NCI-H774 (cell line): Measurements from ENCODE around the gene SHISA8.
"Not testable (repeated sequence)": the region's sequence is repeated elsewhere in the genome, so short reads cannot be mapped to it uniquely, and the experiment has no call there.

Experiments used
- DNase-seq: peaks from one replicate; lab custom pipeline; 2025; lab: John Stamatoyannopoulos, UW

SHISA8 gene

GRCh38 chr22:41915035-41915785 is at the start of gene SHISA8:
Gene SHISA8, minus strand, starts transcription at chr22:41915074. Its CDS starts 407 bp downstream, at chr22:41914667.
- peak; percentile 27 for DNase-seq

DNA sequence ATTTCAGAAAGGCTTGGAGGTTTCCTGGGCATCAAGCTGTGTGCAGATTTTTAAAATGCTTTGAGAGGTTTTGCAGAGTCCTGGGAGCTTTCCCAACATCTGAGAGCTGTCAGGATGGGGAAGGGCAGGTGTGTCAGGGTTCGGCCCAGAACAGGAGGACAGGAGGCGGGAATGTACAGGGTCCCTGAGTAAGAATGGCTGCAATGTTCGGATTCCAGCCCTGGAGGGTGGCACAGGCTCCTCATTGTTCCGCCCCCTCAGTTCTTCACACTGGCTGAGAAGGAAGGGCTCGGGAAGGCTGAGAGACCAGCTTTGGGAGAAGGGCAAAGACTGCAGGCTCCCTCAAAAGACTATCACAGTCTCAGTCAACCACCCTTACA is 49.2 kb upstream of the SHISA8 start:
- DNase-seq = no peak

GRCh38 chr22:41963453-41964111 is 48.7 kb upstream of the SHISA8 start:
- DNase-seq = no peak

DNA sequence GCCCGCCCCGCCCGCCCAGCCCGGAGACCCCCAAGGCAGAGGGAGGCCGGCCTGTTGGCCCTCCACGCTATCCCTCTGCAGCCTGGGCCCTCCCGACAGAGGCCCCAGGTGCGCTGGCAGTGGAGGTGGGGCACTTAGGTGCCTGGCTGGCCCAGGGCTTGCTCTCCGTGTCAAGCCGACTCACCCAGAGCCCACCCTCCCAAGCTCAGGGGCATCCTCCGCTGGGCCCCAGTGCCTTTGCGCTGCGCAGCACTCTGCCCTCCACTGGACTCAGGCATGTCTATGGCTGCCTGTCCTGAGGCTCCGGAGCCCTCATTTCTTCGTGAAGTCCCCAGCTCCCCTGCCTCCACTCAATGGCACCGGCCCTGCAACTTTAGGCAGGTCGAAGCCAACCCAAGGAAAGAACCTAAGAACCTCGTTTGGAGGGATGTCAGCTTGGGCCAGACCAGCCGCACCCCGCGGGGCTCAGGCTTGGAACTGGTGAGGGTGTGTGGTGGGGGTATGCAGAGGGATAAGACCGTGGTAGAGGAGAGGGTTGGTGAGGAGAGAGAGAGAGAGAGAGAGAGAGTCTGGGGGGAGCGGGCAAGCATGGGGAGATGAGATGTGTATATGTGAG is 43.2 kb upstream of the SHISA8 start:
- no peak for DNase-seq

- no peak for DNase-seq
Observed at GRCh38 chr22:41952713-41953112, 37.8 kb upstream of the SHISA8 start.

DNA sequence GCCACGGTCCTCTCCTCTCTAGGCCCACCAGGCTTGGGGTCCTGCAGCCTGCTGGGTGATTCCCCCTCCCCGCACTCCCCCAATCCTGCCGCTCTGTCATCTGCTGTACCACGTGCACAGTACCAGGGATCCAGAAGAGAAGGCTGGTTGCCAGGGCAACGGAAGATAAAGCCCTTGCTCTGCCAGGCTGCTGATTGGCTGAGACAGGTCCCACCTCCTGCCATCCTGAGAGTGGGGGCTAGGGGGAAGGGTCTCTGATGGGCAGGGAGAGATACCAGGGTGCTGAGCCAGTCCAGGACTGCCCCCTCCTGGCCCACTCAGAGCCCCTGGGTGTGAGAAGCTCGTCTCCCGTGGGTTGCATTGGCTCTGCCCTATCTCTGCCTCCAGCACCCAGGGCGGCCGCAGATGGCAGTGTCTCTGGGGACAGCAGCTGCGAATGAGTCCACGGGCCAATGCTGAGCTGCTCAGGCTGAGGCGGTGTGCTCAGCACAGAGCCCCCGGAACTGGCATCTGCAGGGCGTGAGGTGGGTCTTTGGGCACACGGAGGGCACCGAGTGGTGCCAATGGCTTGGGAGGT is 37.1 kb upstream of the SHISA8 start, which contains the start of gene SMIM45:
Gene SMIM45 (plus strand): TSS at position 253 of the 577 bp plus-strand sequence.
- DNase-seq = no peak

DNA sequence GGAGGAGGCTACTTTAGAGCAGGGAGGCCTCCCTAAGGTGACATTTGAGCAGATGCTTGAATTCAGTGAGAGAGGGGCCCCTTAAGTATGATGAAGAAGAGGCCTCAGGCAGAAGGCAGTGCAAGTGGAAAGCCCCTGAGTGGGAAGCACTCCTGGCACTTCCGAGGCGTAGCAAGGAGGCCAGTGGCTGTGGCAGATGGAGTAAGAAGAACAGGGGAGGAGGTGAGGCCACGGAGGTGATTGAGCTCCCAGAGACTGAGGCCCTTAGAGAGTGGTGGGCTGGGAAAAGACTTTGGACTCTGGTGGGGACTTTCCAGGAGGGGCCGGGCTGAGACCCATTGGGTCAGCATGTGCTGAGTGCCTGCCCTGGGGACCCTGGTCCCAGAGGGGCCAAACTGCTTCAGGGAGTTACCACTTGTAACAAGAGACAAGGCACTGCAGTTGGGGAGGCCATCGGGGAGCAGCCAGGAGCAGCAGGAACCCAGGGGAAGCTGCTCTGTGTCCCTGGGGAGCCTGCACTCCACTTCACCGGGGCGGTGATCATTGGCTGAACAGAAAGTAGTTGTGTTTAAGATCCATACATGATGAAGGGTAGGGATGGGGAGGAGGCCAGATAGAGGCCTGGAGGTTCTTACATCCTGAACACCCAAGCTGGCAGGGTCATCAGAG is 34.6 kb upstream of the SHISA8 start:
- DNase-seq = no peak

- not testable (repeated sequence) for DNase-seq
Observed at GRCh38 chr22:41948928-41949296, 34.0 kb upstream of the SHISA8 start.

GRCh38 chr22:41948142-41948541 is 33.3 kb upstream of the SHISA8 start:
- DNase-seq = no peak

DNA sequence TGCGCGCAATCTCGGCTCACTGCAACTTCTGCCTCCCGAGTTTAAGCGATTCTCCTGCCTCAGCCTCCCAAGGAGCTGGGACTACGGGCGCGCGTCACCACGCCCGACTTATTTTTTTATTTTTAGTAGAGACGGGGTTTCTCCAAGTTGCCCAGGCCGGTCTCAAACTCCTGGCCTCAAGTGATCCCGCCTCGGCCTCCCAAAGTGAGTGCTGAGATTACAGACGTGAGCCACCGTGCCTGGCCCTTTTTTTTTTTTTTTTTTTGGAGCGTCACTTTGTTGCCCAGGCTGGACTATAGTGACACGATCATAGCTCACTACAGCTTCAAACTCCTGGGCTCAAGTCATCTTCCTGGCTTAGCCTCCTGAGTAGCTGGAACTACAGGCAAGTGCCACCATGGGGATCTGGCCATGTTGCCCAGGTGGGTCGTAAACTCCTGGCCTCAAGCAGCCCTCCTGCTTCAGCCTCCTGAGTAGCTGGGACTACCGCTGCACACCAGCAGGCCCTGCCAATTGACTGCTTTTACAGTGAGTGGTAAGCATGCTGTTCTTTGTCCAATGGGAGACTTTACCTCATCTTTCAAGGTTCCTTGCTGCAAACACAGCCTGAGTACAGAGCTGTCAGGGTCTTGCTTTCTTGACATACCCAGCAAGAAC is 32.7 kb upstream of the SHISA8 start:
- no peak for DNase-seq

GRCh38 chr22:41946629-41947423 is 32.0 kb upstream of the SHISA8 start, which contains the start of gene CENPM:
Gene CENPM, minus strand, starts transcription at chr22:41947152. Its CDS starts 76 bp downstream, at chr22:41947076.
- DNase-seq = peak; percentile 84

- DNase-seq = no peak
Observed at GRCh38 chr22:41943661-41944209, 28.9 kb upstream of the SHISA8 start.

GRCh38 chr22:41940832-41941765 is 26.2 kb upstream of the SHISA8 start:
- DNase-seq = peak; percentile 23

- DNase-seq = peak; percentile 59
Observed at GRCh38 chr22:41939981-41940831, 25.3 kb upstream of the SHISA8 start.

DNA sequence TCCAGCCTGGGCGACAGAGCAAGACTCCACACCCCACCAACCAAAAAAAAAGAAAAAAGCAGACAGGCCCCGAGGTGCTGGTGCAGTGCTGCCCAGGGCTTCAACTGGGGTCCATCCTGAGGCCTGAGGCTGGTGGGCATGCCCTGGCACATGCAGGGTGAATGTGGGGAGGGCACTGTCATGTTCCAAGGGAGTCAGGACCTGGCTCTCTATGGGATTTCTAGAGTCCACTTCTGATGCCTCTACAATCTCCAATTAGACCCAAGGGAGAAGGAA is 22.0 kb upstream of the SHISA8 start:
- no peak for DNase-seq

DNA sequence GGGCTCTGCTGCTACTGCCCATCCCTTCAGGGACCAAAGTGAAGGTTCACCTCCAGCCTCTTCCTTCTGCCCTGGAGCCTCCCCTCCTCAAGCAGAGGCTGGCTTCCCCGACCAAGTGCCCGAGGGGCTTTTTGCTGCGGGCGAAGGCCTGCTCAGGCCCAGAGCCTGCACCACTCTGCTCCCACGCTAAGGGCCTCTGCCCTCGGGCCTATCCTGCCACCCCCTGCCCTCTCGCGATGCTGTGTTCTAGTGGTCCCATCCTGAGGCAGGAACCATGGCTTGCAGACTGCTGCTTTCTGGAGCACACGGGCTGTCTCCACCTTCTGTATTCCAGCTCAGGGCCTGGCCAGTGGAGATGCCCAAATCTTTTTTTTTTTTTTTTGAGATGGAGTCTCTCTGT is 20.6 kb upstream of the SHISA8 start:
- DNase-seq = no peak

DNA sequence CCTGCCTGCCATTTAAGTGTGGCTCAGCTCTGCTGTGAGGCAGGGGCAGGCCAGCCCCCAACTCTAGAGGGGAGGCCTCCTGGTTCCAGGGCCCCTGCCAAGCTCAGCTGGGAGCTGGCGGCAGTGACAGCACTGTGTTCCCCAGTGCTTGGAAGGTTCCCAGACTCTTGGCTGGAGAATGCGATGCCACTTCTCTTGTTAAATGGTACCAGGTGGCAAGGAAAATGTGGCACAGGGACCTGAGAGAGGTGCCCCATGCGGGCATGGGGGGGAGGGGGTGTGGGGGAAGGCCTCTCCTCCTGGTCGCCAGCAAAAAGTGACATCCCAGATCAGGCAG is 20.1 kb upstream of the SHISA8 start:
- DNase-seq = no peak

DNA sequence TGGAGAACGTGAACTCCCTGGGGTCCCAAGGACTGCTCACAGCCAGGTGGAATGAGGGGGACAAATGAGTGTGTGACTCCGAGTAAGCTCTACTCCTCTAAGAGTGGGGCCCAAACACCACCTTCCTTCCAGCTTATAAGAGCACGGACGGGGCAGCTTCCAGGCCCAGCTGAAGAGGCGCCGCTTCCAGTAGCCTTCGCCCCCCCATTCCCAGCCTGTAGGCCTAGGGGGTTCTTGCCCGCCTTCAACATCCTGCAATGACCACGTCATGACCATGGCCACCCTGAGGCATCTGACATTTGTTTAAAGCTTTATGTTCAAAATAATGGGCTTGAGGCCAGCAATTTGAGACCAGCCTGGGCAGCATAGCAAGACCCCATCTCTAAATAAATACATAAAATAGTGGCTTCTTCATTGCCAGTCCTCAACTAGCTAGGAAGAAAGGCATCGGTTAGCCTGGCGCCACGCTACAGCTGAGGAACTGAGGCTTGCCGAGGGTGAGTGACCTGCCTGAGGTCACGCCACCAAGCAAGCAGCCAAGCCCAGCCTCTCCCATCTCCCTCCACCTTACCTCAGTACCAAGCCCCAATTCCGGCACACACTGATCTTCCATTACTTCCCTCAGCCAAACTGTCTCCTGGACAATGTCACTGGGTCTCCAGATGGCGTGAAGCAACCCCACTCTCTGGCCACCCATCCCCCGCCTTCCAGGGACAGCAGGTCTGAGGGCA is 19.6 kb upstream of the SHISA8 start:
- no peak for DNase-seq
